ENCODE measurements around the gene TOGARAM2. TPM values are rescaled to one million over a fixed set of nuclear protein-coding genes. Genes with fewer than 3 reads are reported as not detected.

TOGARAM2 gene
- total and polyA plus RNA-seq, 2 experiments from 2014 or later: 1.8 TPM

GRCh38 chr2:29031046-29031445, 49.9 kb downstream of the TOGARAM2 start:
- no peak overlapping the region for H3K27ac ChIP-seq (ENCODE audit: low read depth)
- H3K27me3 ChIP-seq (ENCODE audit: insufficient read depth): no peaks in the 10 kb centered on the region
- H3K36me3 ChIP-seq (ENCODE audit: insufficient read depth): no peaks in the 10 kb centered on the region
- no peak for ATAC-seq
- 0 out of 2 replicates have a peak, but pooled peaks cover 8% of the 10 kb centered on the region for H3K4me1 ChIP-seq (ENCODE audit: insufficient read depth)
- no peaks in the 10 kb centered on the region for H4K20me1 ChIP-seq (replicated peaks; ENCODE audit: insufficient read depth)
- H3K79me2 ChIP-seq (replicated peaks; ENCODE audit: insufficient read depth): no peaks in the 10 kb centered on the region
- DNase-seq (ENCODE audit: low spot score): no peak
- no peak overlapping the region for H3K4me3 ChIP-seq
- no peak overlapping the region for H3K4me2 ChIP-seq
- peaks cover 11% of the 10 kb centered on the region; the same call in 1 of the 2 replicates for H3K9me2 ChIP-seq (ENCODE audit: insufficient read depth)
- H3K27me3 Mint-ChIP-seq (ENCODE audit: insufficient read depth, low read depth, poor library complexity): peaks cover 6% of the 10 kb centered on the region
- H3K27ac Mint-ChIP-seq: no peak overlapping the region
- H3K9me3 Mint-ChIP-seq: 0 out of 3 replicates have a peak, but pooled peaks cover 3% of the 10 kb centered on the region
- H3F3A ChIP-seq (replicated peaks; ENCODE audit: low read depth): no peaks in the 10 kb centered on the region
- H3K4me1 Mint-ChIP-seq: peaks cover 10% of the 10 kb centered on the region
- H3K36me3 Mint-ChIP-seq (ENCODE audit: low read depth): peaks cover 4% of the 10 kb centered on the region; the same call in 1 of the 3 replicates
- no peak for TF ChIP-seq EZH2phosphoT487 (IDR thresholded peaks at IDR 0.05; ENCODE audit: unreplicated experiment)
- TF ChIP-seq ZNF462 (CRISPR knock-in tag; IDR thresholded peaks at IDR 0.05): no peak
- H3K4me3 Mint-ChIP-seq: no peak overlapping the region
- H2AFZ ChIP-seq: no peak overlapping the region

DNA sequence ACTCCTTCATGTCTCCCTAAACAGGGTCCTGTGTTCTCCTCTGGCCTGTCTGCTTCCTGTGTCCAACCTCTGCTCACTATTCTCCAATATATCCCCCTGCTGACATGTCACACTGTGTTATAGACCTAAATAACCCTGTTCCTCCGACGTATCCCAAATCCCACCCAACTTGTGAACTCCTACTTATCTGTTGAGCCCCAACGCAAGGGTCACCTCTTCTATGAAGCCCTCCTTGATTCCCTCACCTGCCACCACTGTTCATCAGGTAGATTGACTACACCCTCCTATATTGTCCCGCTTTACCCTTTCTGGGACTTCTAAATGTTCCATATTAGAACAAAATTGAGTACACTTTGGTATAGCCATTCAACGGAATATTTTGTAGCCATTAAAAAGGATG, 51.1 kb downstream of the TOGARAM2 start:
- Histone ChIP-seq H3K36me3 (ENCODE audit: insufficient read depth) (no peaks in the 10 kb centered on the region), H3K4me2 (no peak overlapping the region), H3K27ac (ENCODE audit: low read depth) (no peak overlapping the region), H3K4me3 (no peak overlapping the region), H3K27me3 (ENCODE audit: insufficient read depth) (no peaks in the 10 kb centered on the region), H3K4me1 (ENCODE audit: insufficient read depth) (0 out of 2 replicates have a peak, but pooled peaks cover 8% of the 10 kb centered on the region), H4K20me1 (replicated peaks; ENCODE audit: insufficient read depth) (no peaks in the 10 kb centered on the region), H2AFZ (no peak overlapping the region), H3F3A (replicated peaks; ENCODE audit: low read depth) (no peaks in the 10 kb centered on the region), H3K79me2 (replicated peaks; ENCODE audit: insufficient read depth) (no peaks in the 10 kb centered on the region), H3K9me2 (ENCODE audit: insufficient read depth) (peaks cover 14% of the 10 kb centered on the region; the same call in 1 of the 2 replicates)
- peaks cover 9% of the 10 kb centered on the region for H3K27me3 Mint-ChIP-seq (ENCODE audit: insufficient read depth, low read depth, poor library complexity)
- ATAC-seq (no peak), DNase-seq (ENCODE audit: low spot score) (no peak)
- H3K4me1 Mint-ChIP-seq: peaks cover 10% of the 10 kb centered on the region
- H3K36me3 Mint-ChIP-seq (ENCODE audit: low read depth): peaks cover 4% of the 10 kb centered on the region; the same call in 1 of the 3 replicates
- H3K9me3 Mint-ChIP-seq: 0 out of 3 replicates have a peak, but pooled peaks cover 3% of the 10 kb centered on the region
- H3K4me3 Mint-ChIP-seq: no peak overlapping the region
- no peak overlapping the region for H3K27ac Mint-ChIP-seq
- TF ChIP-seq REST (IDR thresholded peaks at IDR 0.05; ENCODE audit: unreplicated experiment) (no peak), EZH2phosphoT487 (IDR thresholded peaks at IDR 0.05; ENCODE audit: unreplicated experiment) (no peak), POLR2AphosphoS5 (IDR thresholded peaks at IDR 0.05; ENCODE audit: low read depth) (no peak), CTCF (conservative IDR thresholded peaks at IDR 0.05; ENCODE audit: low read depth in 2 of 2) (no peak), CREB1 (CRISPR knock-in tag; IDR thresholded peaks at IDR 0.05; ENCODE audit: low read depth) (no peak), EZH2 (IDR thresholded peaks at IDR 0.05; ENCODE audit: low read depth, unreplicated experiment) (no peak), ZNF331 (CRISPR knock-in tag; IDR thresholded peaks at IDR 0.05; ENCODE audit: low read depth) (no peak), ZNF114 (CRISPR knock-in tag; IDR thresholded peaks at IDR 0.05) (no peak), NANOG (IDR thresholded peaks at IDR 0.05; ENCODE audit: borderline replicate concordance) (no peak), STAT1 (IDR thresholded peaks at IDR 0.05; ENCODE audit: unreplicated experiment) (no peak)

All from GM23338 (cell line).